WTC11 (cell line): ENCODE measurements around the gene CD302. TPM values are rescaled to one million over a fixed set of nuclear protein-coding genes. Genes with fewer than 3 reads are reported as not detected.
A peak's percentile ranks its signal among the peaks of the same experiment; 100 is the strongest.

Source experiments
- ATAC-seq: fragments of 200-7000 bp; cut with Tn5 transposase; 2 replicates; pipeline ENCODE4 v1.10.0; 2021; ENCODE audit warnings: mild to moderate bottlenecking, moderate library complexity
- CTCF ChIA-PET: fragments of 300-600 bp; sonication (Branson Sonifier 250); formaldehyde crosslinking; loops from one replicate; lab custom pipeline; 2021; ENCODE audit warnings: antibody characterized with exemption; lab: Charles Lee
- POLR2A ChIA-PET: fragments of 350-600 bp; sonication (Branson Sonifier 250); formaldehyde crosslinking; loops from one replicate; lab custom pipeline; 2021; ENCODE audit warnings: antibody characterized with exemption; lab: Charles Lee
- DNase-seq: peaks from one replicate; pipeline ENCODE4 v3.0.0; 2021; ENCODE audit warnings: low spot score
- H3K27ac Mint-ChIP-seq: 2 replicates; pipeline ENCODE4 v1.8.0; 2021; ENCODE audit warnings: mixed read lengths
- H3K27me3 Mint-ChIP-seq: 2 replicates; pipeline ENCODE4 v1.8.0; 2021; ENCODE audit warnings: low read depth, mild to moderate bottlenecking, moderate library complexity, mixed read lengths
- H3K36me3 Mint-ChIP-seq: 2 replicates; pipeline ENCODE4 v1.8.0; 2021; ENCODE audit warnings: mixed read lengths
- H3K4me1 Mint-ChIP-seq: 2 replicates; pipeline ENCODE4 v1.8.0; 2022; ENCODE audit warnings: mixed read lengths
- H3K4me3 Mint-ChIP-seq: 2 replicates; pipeline ENCODE4 v1.8.0; 2021; ENCODE audit warnings: mild to moderate bottlenecking, moderate library complexity, mixed read lengths
- H3K9me3 Mint-ChIP-seq: 2 replicates; pipeline ENCODE4 v1.8.0; 2021; ENCODE audit warnings: mixed read lengths
- ARID4B ChIP-seq: sonication (generic); formaldehyde crosslinking; IDR thresholded peaks from 2 replicates; pipeline ENCODE4 v1.8.0; 2023; ENCODE audit warnings: missing genetic modification reagents, mild to moderate bottlenecking, borderline replicate concordance
- CTCF ChIP-seq: fragments of 200-600 bp; IDR thresholded peaks from 2 replicates; pipeline ENCODE4 v1.8.0; 2022; ENCODE audit warnings: antibody characterized with exemption
- ESRRA ChIP-seq: sonication (generic); formaldehyde crosslinking; IDR thresholded peaks from 2 replicates; pipeline ENCODE4 v1.8.1; 2022; ENCODE audit warnings: mild to moderate bottlenecking, missing genetic modification reagents, borderline replicate concordance
- PRRX2 ChIP-seq: fragments of 250-450 bp; sonication (Bioruptor Pico); IDR thresholded peaks from 2 replicates; pipeline ENCODE4 v1.8.0; 2021; ENCODE audit warnings: mild to moderate bottlenecking
- SMAD4 ChIP-seq: sonication (generic); formaldehyde crosslinking; IDR thresholded peaks from 2 replicates; pipeline ENCODE4 v1.8.0; 2022; ENCODE audit warnings: mild to moderate bottlenecking, missing genetic modification reagents
- SOX15 ChIP-seq: fragments of 250-450 bp; sonication (Bioruptor Pico); IDR thresholded peaks from 2 replicates; pipeline ENCODE4 v1.9.0; 2021; ENCODE audit warnings: mild to moderate bottlenecking
- ZNF425 ChIP-seq: fragments of 250-450 bp; sonication (Bioruptor Pico); conservative IDR thresholded peaks from 2 replicates; pipeline ENCODE4 v1.9.0; 2021; ENCODE audit warnings: mild to moderate bottlenecking
- total RNA-seq: library from RNA; stranded (reverse); gene quantifications from 3 replicates; pipeline ENCODE4 v1.2.3, GENCODE V29; 2021
- TF ChIP-seq, protein P1 (sequence below): fragments of 250-450 bp; sonication (Bioruptor Pico); IDR thresholded peaks from 2 replicates; pipeline ENCODE4 v1.9.0; 2021; ENCODE audit warnings: mild to moderate bottlenecking, borderline replicate concordance
- TF ChIP-seq, protein P2 (sequence below): sonication (generic); formaldehyde crosslinking; IDR thresholded peaks from 2 replicates; pipeline ENCODE4 v1.8.1; 2023; ENCODE audit warnings: mild to moderate bottlenecking, missing genetic modification reagents
- TF ChIP-seq, protein P3 (sequence below): sonication (generic); formaldehyde crosslinking; IDR thresholded peaks from 2 replicates; pipeline ENCODE4 v1.8.1; 2023; ENCODE audit warnings: mild to moderate bottlenecking, missing genetic modification reagents, borderline replicate concordance

Gene CD302
- total RNA-seq, 1 experiment from 2014 or later: 1.4 TPM

DNA sequence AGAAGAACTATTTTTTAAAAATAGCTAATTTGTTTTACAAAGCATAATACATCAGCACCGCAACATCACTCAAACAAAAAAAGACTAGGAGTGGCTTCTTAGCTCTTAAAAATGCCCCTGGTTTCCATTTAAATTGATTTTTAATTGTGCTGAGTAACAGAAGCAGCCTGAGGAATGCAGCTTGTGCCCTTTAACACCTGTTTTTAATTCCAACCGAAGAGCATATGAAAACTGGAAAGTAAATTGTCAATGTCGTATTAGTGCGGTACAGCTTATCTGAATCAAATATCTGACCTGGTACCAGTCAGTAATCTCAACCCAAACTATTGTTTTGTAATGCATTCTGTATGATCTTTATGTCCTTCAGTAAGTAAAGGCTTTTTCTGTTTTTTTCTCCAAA is 13.2 kb upstream of the CD302 start (continued):
- TF ChIP-seq SOX15 (CRISPR knock-in tag): no peak
- TF ChIP-seq, protein P1, sequence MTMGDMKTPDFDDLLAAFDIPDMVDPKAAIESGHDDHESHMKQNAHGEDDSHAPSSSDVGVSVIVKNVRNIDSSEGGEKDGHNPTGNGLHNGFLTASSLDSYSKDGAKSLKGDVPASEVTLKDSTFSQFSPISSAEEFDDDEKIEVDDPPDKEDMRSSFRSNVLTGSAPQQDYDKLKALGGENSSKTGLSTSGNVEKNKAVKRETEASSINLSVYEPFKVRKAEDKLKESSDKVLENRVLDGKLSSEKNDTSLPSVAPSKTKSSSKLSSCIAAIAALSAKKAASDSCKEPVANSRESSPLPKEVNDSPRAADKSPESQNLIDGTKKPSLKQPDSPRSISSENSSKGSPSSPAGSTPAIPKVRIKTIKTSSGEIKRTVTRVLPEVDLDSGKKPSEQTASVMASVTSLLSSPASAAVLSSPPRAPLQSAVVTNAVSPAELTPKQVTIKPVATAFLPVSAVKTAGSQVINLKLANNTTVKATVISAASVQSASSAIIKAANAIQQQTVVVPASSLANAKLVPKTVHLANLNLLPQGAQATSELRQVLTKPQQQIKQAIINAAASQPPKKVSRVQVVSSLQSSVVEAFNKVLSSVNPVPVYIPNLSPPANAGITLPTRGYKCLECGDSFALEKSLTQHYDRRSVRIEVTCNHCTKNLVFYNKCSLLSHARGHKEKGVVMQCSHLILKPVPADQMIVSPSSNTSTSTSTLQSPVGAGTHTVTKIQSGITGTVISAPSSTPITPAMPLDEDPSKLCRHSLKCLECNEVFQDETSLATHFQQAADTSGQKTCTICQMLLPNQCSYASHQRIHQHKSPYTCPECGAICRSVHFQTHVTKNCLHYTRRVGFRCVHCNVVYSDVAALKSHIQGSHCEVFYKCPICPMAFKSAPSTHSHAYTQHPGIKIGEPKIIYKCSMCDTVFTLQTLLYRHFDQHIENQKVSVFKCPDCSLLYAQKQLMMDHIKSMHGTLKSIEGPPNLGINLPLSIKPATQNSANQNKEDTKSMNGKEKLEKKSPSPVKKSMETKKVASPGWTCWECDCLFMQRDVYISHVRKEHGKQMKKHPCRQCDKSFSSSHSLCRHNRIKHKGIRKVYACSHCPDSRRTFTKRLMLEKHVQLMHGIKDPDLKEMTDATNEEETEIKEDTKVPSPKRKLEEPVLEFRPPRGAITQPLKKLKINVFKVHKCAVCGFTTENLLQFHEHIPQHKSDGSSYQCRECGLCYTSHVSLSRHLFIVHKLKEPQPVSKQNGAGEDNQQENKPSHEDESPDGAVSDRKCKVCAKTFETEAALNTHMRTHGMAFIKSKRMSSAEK: no peak
- TF ChIP-seq, all 79 proteins: peak for 0

GRCh38 chr2:159808032-159808425 is 10.0 kb upstream of the CD302 start:
- ChIA-PET POLR2A (no interaction called here), CTCF (interaction anchor here (0.6 to 2.0 kb wide), 7 partner anchors 52 to 391 kb away, joined by 3 to 7 read pairs (median 4); no protein-coding TSS in a partner anchor)
- H3K9me3 Mint-ChIP-seq: no peaks in the 10 kb centered on the region
- no peak overlapping the region for H3K4me3 Mint-ChIP-seq
- DNase-seq (no peak), ATAC-seq (no peak)
- no peaks in the 10 kb centered on the region for H3K36me3 Mint-ChIP-seq
- H3K27ac Mint-ChIP-seq: no peak overlapping the region
- 0 out of 2 replicates have a peak, but pooled peaks cover 8% of the 10 kb centered on the region for H3K4me1 Mint-ChIP-seq
- H3K27me3 Mint-ChIP-seq: no peaks in the 10 kb centered on the region; the same call in 1 of the 2 replicates
- TF ChIP-seq ARID4B (CRISPR knock-in tag) (no peak), PRRX2 (no peak)
- TF ChIP-seq, protein P2, sequence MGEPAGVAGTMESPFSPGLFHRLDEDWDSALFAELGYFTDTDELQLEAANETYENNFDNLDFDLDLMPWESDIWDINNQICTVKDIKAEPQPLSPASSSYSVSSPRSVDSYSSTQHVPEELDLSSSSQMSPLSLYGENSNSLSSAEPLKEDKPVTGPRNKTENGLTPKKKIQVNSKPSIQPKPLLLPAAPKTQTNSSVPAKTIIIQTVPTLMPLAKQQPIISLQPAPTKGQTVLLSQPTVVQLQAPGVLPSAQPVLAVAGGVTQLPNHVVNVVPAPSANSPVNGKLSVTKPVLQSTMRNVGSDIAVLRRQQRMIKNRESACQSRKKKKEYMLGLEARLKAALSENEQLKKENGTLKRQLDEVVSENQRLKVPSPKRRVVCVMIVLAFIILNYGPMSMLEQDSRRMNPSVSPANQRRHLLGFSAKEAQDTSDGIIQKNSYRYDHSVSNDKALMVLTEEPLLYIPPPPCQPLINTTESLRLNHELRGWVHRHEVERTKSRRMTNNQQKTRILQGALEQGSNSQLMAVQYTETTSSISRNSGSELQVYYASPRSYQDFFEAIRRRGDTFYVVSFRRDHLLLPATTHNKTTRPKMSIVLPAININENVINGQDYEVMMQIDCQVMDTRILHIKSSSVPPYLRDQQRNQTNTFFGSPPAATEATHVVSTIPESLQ (CRISPR knock-in tag): no peak

DNA sequence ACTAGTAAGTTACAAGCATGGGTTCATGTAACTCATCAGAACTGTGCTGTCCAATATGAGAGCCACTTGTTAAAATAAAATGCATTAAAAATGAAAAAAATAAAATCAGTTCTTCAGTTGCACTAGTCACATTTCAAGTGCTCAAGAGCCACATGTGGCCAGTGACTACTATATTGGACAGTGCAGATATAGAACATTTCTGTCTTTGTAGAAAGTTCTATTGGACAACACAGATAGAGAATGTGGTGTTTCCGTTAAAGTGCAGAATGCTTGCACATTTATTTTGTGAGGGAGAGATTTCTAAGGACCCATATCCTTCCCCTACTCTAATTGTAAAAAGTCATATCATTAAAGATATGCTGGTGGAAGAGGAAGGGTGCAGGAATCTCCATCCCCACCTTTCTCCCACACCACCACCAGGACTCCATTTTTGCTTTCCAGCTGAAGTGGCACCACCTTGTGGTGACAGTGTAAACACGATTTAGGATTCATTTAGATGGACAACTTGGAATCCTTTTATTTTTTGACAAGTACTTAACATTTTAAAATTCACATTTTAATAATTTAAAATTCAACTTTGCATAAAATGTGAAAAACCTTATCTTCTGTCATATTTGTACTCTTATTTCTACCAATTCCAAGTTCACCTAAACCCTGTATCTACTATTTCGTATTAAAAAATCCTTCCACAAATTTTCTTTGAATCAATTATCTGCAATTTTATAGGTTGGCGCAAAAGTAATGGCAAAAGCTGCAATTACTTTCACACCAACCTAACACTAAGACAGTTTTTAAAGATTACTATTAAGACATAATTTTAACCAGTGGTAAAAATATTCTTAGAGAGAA is 9.4 kb upstream of the CD302 start:
- Mint-ChIP-seq H3K27me3 (no peaks in the 10 kb centered on the region; the same call in 1 of the 2 replicates), H3K9me3 (no peaks in the 10 kb centered on the region), H3K4me3 (no peak overlapping the region), H3K27ac (no peak overlapping the region), H3K36me3 (no peaks in the 10 kb centered on the region), H3K4me1 (0 out of 2 replicates have a peak, but pooled peaks cover 8% of the 10 kb centered on the region)
- peak; percentile 60 for ATAC-seq
- ChIA-PET POLR2A (no interaction called here), CTCF (interaction anchor here (0.6 to 2.0 kb wide), 8 partner anchors 52 to 390 kb away, joined by 3 to 7 read pairs (median 4); no protein-coding TSS in a partner anchor)
- peak; percentile 40 for DNase-seq
- TF ChIP-seq ESRRA (CRISPR knock-in tag): no peak
- TF ChIP-seq, protein P3, sequence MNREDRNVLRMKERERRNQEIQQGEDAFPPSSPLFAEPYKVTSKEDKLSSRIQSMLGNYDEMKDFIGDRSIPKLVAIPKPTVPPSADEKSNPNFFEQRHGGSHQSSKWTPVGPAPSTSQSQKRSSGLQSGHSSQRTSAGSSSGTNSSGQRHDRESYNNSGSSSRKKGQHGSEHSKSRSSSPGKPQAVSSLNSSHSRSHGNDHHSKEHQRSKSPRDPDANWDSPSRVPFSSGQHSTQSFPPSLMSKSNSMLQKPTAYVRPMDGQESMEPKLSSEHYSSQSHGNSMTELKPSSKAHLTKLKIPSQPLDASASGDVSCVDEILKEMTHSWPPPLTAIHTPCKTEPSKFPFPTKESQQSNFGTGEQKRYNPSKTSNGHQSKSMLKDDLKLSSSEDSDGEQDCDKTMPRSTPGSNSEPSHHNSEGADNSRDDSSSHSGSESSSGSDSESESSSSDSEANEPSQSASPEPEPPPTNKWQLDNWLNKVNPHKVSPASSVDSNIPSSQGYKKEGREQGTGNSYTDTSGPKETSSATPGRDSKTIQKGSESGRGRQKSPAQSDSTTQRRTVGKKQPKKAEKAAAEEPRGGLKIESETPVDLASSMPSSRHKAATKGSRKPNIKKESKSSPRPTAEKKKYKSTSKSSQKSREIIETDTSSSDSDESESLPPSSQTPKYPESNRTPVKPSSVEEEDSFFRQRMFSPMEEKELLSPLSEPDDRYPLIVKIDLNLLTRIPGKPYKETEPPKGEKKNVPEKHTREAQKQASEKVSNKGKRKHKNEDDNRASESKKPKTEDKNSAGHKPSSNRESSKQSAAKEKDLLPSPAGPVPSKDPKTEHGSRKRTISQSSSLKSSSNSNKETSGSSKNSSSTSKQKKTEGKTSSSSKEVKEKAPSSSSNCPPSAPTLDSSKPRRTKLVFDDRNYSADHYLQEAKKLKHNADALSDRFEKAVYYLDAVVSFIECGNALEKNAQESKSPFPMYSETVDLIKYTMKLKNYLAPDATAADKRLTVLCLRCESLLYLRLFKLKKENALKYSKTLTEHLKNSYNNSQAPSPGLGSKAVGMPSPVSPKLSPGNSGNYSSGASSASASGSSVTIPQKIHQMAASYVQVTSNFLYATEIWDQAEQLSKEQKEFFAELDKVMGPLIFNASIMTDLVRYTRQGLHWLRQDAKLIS (CRISPR knock-in tag): no peak
- no peak for TF ChIP-seq ZNF425 (CRISPR knock-in tag)
- TF ChIP-seq SMAD4 (CRISPR knock-in tag): no peak
- peak; percentile 51 for TF ChIP-seq CTCF
